ENCODE data around the gene BACH2.
"Not testable (repeated sequence)": the region's sequence is repeated elsewhere in the genome, so short reads cannot be mapped to it uniquely, and the experiment has no call there.

BACH2 gene

GRCh38 chr6:90179190-90180169, 117.2 kb downstream of the BACH2 start:
- DNase-seq = no peak

GRCh38 chr6:90178384-90178855, 118.2 kb downstream of the BACH2 start:
- DNase-seq = no peak

- no peak for DNase-seq
Measured at GRCh38 chr6:90177544-90178383, 118.9 kb downstream of the BACH2 start.

GRCh38 chr6:90175627-90176538, 120.8 kb downstream of the BACH2 start:
- peak; percentile 44 for DNase-seq

- no peak for DNase-seq
Measured at GRCh38 chr6:90173262-90173925, 123.2 kb downstream of the BACH2 start.

- DNase-seq = no peak
Measured at GRCh38 chr6:90170601-90171000, 126.0 kb downstream of the BACH2 start.

GRCh38 chr6:90169374-90169773, 127.3 kb downstream of the BACH2 start:
- no peak for DNase-seq

- no peak for DNase-seq
Measured at GRCh38 chr6:90168693-90169131, 127.9 kb downstream of the BACH2 start.

GRCh38 chr6:90167514-90168379, 128.9 kb downstream of the BACH2 start:
- no peak for DNase-seq

- not testable (repeated sequence) for DNase-seq
Measured at GRCh38 chr6:90166155-90166924, 130.3 kb downstream of the BACH2 start.

- no peak for DNase-seq
Measured at GRCh38 chr6:90162648-90163387, 133.8 kb downstream of the BACH2 start.

- DNase-seq = no peak
Measured at GRCh38 chr6:90160013-90160412, 136.6 kb downstream of the BACH2 start.

GRCh38 chr6:90159452-90159851, 137.2 kb downstream of the BACH2 start:
- DNase-seq = no peak

- no peak for DNase-seq
Measured at GRCh38 chr6:90158936-90159335, 137.7 kb downstream of the BACH2 start.

GRCh38 chr6:90157441-90157840, 139.2 kb downstream of the BACH2 start:
- DNase-seq = no peak

GRCh38 chr6:90156861-90157260, 139.8 kb downstream of the BACH2 start:
- no peak for DNase-seq

- no peak for DNase-seq
Measured at GRCh38 chr6:90154755-90155470, 141.7 kb downstream of the BACH2 start.
